Measurements from ENCODE around the gene VWA1. TPM values are rescaled to one million over a fixed set of nuclear protein-coding genes. Genes with fewer than 3 reads are reported as not detected.

Gene VWA1
- total and polyA plus RNA-seq, 2 experiments from 2014 or later: 7.2 to 31.5 TPM

DNA sequence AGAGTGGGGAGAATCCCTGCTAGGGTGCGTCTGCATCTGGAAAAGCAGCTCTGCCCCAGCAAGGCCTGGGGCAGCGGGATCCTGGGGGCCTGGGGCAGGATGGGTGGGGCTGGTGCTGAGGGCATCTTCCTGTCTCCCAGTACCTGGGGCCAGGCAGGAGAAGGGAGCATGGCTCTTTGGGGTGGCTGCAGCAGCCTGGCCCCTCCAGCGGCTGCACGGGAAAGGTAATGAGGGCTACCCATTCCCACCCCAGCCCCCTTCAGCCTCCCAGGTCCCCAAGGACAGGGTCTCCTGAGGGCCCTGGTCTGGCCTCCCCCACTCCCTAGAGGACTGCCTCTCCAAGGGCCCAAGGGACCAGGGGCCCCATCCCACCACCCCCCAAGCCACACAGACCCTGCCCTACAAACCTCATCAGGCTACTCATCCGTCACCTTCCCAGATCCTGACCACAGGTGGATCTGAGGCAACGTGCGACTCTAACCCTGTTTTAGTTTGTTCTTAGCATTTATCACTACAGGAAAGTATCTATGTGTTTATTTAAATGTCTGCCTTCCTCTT, 13.5 kb upstream of the VWA1 start:
- no peak overlapping the region for H3K4me3 ChIP-seq
- ATAC-seq: no peak
- H4K20me1 ChIP-seq (replicated peaks; ENCODE audit: insufficient read depth): no peaks in the 10 kb centered on the region
- no peaks in the 10 kb centered on the region for H3K9me3 Mint-ChIP-seq
- H3F3A ChIP-seq (replicated peaks; ENCODE audit: low read depth): 0 out of 2 replicates have a peak, but pooled peaks cover 16% of the 10 kb centered on the region
- H3K79me2 ChIP-seq (replicated peaks; ENCODE audit: insufficient read depth): no peaks in the 10 kb centered on the region
- H3K4me1 ChIP-seq (ENCODE audit: insufficient read depth): peaks cover 35% of the 10 kb centered on the region
- H3K27ac ChIP-seq (ENCODE audit: low read depth): peak overlapping the region; percentile 85
- H2AFZ ChIP-seq: no peak overlapping the region
- H3K4me2 ChIP-seq: peak overlapping the region; percentile 37; the same call in 1 of the 2 replicates
- 0 out of 2 replicates have a peak, but pooled peaks cover 2% of the 10 kb centered on the region for H3K27me3 ChIP-seq (ENCODE audit: insufficient read depth)
- no peak for DNase-seq (ENCODE audit: low spot score)
- no peak overlapping the region for H3K4me3 Mint-ChIP-seq
- no peaks in the 10 kb centered on the region for H3K36me3 ChIP-seq (ENCODE audit: insufficient read depth)
- TF ChIP-seq, protein P1, sequence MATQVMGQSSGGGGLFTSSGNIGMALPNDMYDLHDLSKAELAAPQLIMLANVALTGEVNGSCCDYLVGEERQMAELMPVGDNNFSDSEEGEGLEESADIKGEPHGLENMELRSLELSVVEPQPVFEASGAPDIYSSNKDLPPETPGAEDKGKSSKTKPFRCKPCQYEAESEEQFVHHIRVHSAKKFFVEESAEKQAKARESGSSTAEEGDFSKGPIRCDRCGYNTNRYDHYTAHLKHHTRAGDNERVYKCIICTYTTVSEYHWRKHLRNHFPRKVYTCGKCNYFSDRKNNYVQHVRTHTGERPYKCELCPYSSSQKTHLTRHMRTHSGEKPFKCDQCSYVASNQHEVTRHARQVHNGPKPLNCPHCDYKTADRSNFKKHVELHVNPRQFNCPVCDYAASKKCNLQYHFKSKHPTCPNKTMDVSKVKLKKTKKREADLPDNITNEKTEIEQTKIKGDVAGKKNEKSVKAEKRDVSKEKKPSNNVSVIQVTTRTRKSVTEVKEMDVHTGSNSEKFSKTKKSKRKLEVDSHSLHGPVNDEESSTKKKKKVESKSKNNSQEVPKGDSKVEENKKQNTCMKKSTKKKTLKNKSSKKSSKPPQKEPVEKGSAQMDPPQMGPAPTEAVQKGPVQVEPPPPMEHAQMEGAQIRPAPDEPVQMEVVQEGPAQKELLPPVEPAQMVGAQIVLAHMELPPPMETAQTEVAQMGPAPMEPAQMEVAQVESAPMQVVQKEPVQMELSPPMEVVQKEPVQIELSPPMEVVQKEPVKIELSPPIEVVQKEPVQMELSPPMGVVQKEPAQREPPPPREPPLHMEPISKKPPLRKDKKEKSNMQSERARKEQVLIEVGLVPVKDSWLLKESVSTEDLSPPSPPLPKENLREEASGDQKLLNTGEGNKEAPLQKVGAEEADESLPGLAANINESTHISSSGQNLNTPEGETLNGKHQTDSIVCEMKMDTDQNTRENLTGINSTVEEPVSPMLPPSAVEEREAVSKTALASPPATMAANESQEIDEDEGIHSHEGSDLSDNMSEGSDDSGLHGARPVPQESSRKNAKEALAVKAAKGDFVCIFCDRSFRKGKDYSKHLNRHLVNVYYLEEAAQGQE (IDR thresholded peaks at IDR 0.05; ENCODE audit: unreplicated experiment): no peak
- TF ChIP-seq CREB1 (CRISPR knock-in tag; IDR thresholded peaks at IDR 0.05; ENCODE audit: low read depth): no peak
- TF ChIP-seq POLR2AphosphoS5 (IDR thresholded peaks at IDR 0.05; ENCODE audit: low read depth): no peak
- TF ChIP-seq JUNB (IDR thresholded peaks at IDR 0.05; ENCODE audit: unreplicated experiment): no peak
- peaks cover 13% of the 10 kb centered on the region for H3K27me3 Mint-ChIP-seq (ENCODE audit: insufficient read depth, low read depth, poor library complexity)
- no peaks in the 10 kb centered on the region; the same call in 2 of the 3 replicates for H3K36me3 Mint-ChIP-seq (ENCODE audit: low read depth)
- no peaks in the 10 kb centered on the region for H3K9me2 ChIP-seq (ENCODE audit: insufficient read depth)
- peak overlapping the region; percentile 40; the same call in 1 of the 2 replicates for H3K27ac Mint-ChIP-seq
- peaks cover 33% of the 10 kb centered on the region for H3K4me1 Mint-ChIP-seq

DNA sequence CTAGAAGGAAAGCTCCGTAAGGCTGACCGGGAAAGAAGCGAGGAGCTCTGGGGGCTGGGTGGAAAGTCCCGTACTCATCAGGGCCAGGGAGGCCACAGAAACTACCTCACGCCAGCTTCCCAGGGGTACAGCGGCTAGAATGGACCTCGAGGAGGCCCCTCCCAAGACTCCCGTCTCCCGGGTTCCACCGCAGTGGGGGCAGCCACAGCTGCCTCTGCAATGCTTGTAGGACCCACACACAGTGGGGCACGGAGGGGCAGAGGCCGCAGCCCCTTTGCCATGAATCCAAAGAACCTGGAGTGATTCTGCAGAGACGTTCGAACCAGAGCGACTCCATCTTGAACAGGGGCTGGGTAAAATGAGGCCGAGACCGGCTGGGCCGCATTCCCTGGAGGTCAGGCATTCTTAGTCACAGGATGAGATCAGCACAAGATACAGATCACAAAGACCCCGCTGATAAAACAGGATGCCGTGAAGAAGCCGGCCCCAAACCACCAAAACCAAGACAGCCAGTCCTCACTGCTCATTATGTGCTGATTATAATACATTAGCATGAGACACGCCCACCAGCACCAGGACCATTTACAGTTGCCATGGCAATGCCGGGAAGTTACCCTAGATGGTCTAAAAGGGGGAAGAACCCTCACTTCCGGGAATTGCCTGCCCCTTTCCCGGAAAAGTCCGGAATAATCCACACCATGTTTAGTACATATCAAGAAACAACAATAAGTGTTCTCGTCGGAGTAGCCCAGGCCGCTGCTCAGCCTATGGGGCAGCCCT, 12.8 kb upstream of the VWA1 start:
- peaks cover 32% of the 10 kb centered on the region for H3K4me1 Mint-ChIP-seq
- H3K9me2 ChIP-seq (ENCODE audit: insufficient read depth): no peaks in the 10 kb centered on the region
- 0 out of 2 replicates have a peak, but pooled peaks cover 2% of the 10 kb centered on the region for H3K27me3 ChIP-seq (ENCODE audit: insufficient read depth)
- no peaks in the 10 kb centered on the region for H3K9me3 Mint-ChIP-seq
- no peak overlapping the region for H2AFZ ChIP-seq
- H3K36me3 ChIP-seq (ENCODE audit: insufficient read depth): no peaks in the 10 kb centered on the region
- H3K4me3 Mint-ChIP-seq: no peak overlapping the region
- no peak overlapping the region for H3K4me3 ChIP-seq
- H4K20me1 ChIP-seq (replicated peaks; ENCODE audit: insufficient read depth): no peaks in the 10 kb centered on the region
- H3F3A ChIP-seq (replicated peaks; ENCODE audit: low read depth): 0 out of 2 replicates have a peak, but pooled peaks cover 16% of the 10 kb centered on the region
- H3K27ac Mint-ChIP-seq: peak overlapping the region; percentile 40; the same call in 1 of the 2 replicates
- DNase-seq (ENCODE audit: low spot score) (peak; percentile 87), ATAC-seq (peak; percentile 1; the same call in 1 of the 3 replicates)
- peak overlapping the region; percentile 85 for H3K27ac ChIP-seq (ENCODE audit: low read depth)
- H3K4me1 ChIP-seq (ENCODE audit: insufficient read depth): peaks cover 32% of the 10 kb centered on the region
- no peaks in the 10 kb centered on the region for H3K79me2 ChIP-seq (replicated peaks; ENCODE audit: insufficient read depth)
- H3K4me2 ChIP-seq: peak overlapping the region; percentile 37; the same call in 1 of the 2 replicates
- no peaks in the 10 kb centered on the region; the same call in 2 of the 3 replicates for H3K36me3 Mint-ChIP-seq (ENCODE audit: low read depth)
- peaks cover 13% of the 10 kb centered on the region for H3K27me3 Mint-ChIP-seq (ENCODE audit: insufficient read depth, low read depth, poor library complexity)
- TF ChIP-seq, protein P2, sequence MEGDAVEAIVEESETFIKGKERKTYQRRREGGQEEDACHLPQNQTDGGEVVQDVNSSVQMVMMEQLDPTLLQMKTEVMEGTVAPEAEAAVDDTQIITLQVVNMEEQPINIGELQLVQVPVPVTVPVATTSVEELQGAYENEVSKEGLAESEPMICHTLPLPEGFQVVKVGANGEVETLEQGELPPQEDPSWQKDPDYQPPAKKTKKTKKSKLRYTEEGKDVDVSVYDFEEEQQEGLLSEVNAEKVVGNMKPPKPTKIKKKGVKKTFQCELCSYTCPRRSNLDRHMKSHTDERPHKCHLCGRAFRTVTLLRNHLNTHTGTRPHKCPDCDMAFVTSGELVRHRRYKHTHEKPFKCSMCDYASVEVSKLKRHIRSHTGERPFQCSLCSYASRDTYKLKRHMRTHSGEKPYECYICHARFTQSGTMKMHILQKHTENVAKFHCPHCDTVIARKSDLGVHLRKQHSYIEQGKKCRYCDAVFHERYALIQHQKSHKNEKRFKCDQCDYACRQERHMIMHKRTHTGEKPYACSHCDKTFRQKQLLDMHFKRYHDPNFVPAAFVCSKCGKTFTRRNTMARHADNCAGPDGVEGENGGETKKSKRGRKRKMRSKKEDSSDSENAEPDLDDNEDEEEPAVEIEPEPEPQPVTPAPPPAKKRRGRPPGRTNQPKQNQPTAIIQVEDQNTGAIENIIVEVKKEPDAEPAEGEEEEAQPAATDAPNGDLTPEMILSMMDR (conservative IDR thresholded peaks at IDR 0.05; ENCODE audit: low read depth in 2 of 2): no peak
- TF ChIP-seq POLR2AphosphoS5 (IDR thresholded peaks at IDR 0.05; ENCODE audit: low read depth) (no peak), EZH2phosphoT487 (IDR thresholded peaks at IDR 0.05; ENCODE audit: unreplicated experiment) (no peak), NANOG (IDR thresholded peaks at IDR 0.05; ENCODE audit: borderline replicate concordance) (no peak), STAT1 (IDR thresholded peaks at IDR 0.05; ENCODE audit: unreplicated experiment) (no peak), EZH2 (IDR thresholded peaks at IDR 0.05; ENCODE audit: low read depth, unreplicated experiment) (no peak), JUNB (IDR thresholded peaks at IDR 0.05; ENCODE audit: unreplicated experiment) (no peak), ZNF331 (CRISPR knock-in tag; IDR thresholded peaks at IDR 0.05; ENCODE audit: low read depth) (0 out of 2 replicates have a peak, but pooled peaks have one; percentile 36)
- TF ChIP-seq, protein P1 (IDR thresholded peaks at IDR 0.05; ENCODE audit: unreplicated experiment): no peak
